GM23338 (cell line): Measurements from ENCODE around the gene SFXN1. TPM values are rescaled to one million over a fixed set of nuclear protein-coding genes. Genes with fewer than 3 reads are reported as not detected.

Experiments
- ATAC-seq: fragments of 200-7000 bp; cut with Tn5 transposase; 3 replicates; pipeline ENCODE4 v1.9.1; 2020
- DNase-seq: peaks from one replicate; pipeline ENCODE4 v3.0.0-alpha.2; 2015; ENCODE audit warnings: low spot score
- H2AFZ ChIP-seq: fragments of 200-600 bp; sonication (generic); 2 replicates; pipeline ENCODE4 v1.8.0; 2016; ENCODE audit warnings: antibody characterized with exemption, mild to moderate bottlenecking, moderate library complexity
- H3F3A ChIP-seq: fragments of 200-600 bp; sonication (generic); replicated peaks from 2 replicates; pipeline ENCODE4 v1.8.0; 2017; ENCODE audit warnings: antibody characterized with exemption, mixed run types, low read depth
- H3K27ac ChIP-seq: fragments of 200-600 bp; sonication (generic); 2 replicates; pipeline ENCODE4 v1.6.1; 2016; ENCODE audit warnings: low read depth
- H3K27me3 ChIP-seq: fragments of 200-600 bp; sonication (generic); 2 replicates; pipeline ENCODE4 v1.8.0; 2016; ENCODE audit warnings: mild to moderate bottlenecking, mixed run types, moderate library complexity; ENCODE audit not compliant: insufficient read depth
- H3K36me3 ChIP-seq: fragments of 200-600 bp; sonication (generic); 2 replicates; pipeline ENCODE4 v1.8.0; 2016; ENCODE audit warnings: mild to moderate bottlenecking; ENCODE audit not compliant: insufficient read depth
- H3K4me1 ChIP-seq: fragments of 200-600 bp; sonication (generic); 2 replicates; pipeline ENCODE4 v1.8.0; 2016; ENCODE audit warnings: mild to moderate bottlenecking, moderate library complexity; ENCODE audit not compliant: insufficient read depth
- H3K4me2 ChIP-seq: fragments of 200-600 bp; sonication (generic); 2 replicates; pipeline ENCODE4 v1.7.1; 2017; ENCODE audit warnings: mixed run types
- H3K4me3 ChIP-seq: fragments of 200-600 bp; sonication (generic); 2 replicates; pipeline ENCODE4 v1.6.1; 2016; ENCODE audit warnings: mixed run types
- H3K79me2 ChIP-seq: fragments of 200-600 bp; sonication (generic); replicated peaks from 2 replicates; pipeline ENCODE4 v1.8.0; 2017; ENCODE audit warnings: mild to moderate bottlenecking; ENCODE audit not compliant: insufficient read depth
- H3K9me2 ChIP-seq: fragments of 200-600 bp; sonication (generic); 2 replicates; pipeline ENCODE4 v1.8.0; 2017; ENCODE audit not compliant: insufficient read depth
- H4K20me1 ChIP-seq: fragments of 200-600 bp; sonication (generic); replicated peaks from 2 replicates; pipeline ENCODE4 v1.8.0; 2017; ENCODE audit warnings: mild to moderate bottlenecking; ENCODE audit not compliant: insufficient read depth
- H3K27ac Mint-ChIP-seq: 2 replicates; pipeline ENCODE4 v1.8.0; 2020; ENCODE audit warnings: inconsistent platforms, mild to moderate bottlenecking, moderate library complexity, mixed read lengths
- H3K27me3 Mint-ChIP-seq: 3 replicates; pipeline ENCODE4 v1.8.0; 2022; ENCODE audit warnings: low read depth, mild to moderate bottlenecking, moderate library complexity, mixed read lengths, inconsistent platforms; ENCODE audit not compliant: insufficient read depth, poor library complexity
- H3K36me3 Mint-ChIP-seq: 3 replicates; pipeline ENCODE4 v1.8.0; 2021; ENCODE audit warnings: low read depth, mild to moderate bottlenecking, inconsistent platforms, moderate library complexity, mixed read lengths
- H3K4me1 Mint-ChIP-seq: 3 replicates; pipeline ENCODE4 v1.8.0; 2020; ENCODE audit warnings: mild to moderate bottlenecking, inconsistent platforms, mixed read lengths
- H3K4me3 Mint-ChIP-seq: 3 replicates; pipeline ENCODE4 v1.8.0; 2021; ENCODE audit warnings: moderate library complexity, mild to moderate bottlenecking, inconsistent platforms, mixed read lengths
- H3K9me3 Mint-ChIP-seq: 3 replicates; pipeline ENCODE4 v1.8.0; 2020; ENCODE audit warnings: moderate library complexity, mild to moderate bottlenecking, inconsistent platforms, mixed read lengths
- CREB1 ChIP-seq: fragments of 250-450 bp; sonication (Bioruptor Pico); IDR thresholded peaks from 2 replicates; pipeline ENCODE4 v1.5.0; 2020; ENCODE audit warnings: low read depth, mild to moderate bottlenecking, moderate library complexity
- CTCF ChIP-seq, 2 experiments: fragments of 200-600 bp in 1 of 2; sonication (generic) in 1 of 2; conservative IDR thresholded peaks; 2 replicates each; pipeline versions ENCODE4 v1.5.1 to v1.6.1; 2016 to 2017; ENCODE audit warnings: antibody characterized with exemption in 2 of 2, low read depth in 2 of 2, mild to moderate bottlenecking in 2 of 2, moderate library complexity in 1 of 2
- ETS1 ChIP-seq: IDR thresholded peaks from 2 replicates; pipeline ENCODE4 v1.6.1; 2016; ENCODE audit warnings: antibody characterized with exemption
- EZH2 ChIP-seq: fragments of 200-600 bp; sonication (generic); IDR thresholded peaks from one replicate; pipeline ENCODE4 v1.8.0; 2017; ENCODE audit warnings: antibody characterized with exemption, mild to moderate bottlenecking, low read depth; ENCODE audit not compliant: unreplicated experiment
- EZH2phosphoT487 ChIP-seq: fragments of 200-600 bp; sonication (generic); IDR thresholded peaks from one replicate; pipeline ENCODE4 v1.8.1; 2018; ENCODE audit warnings: antibody characterized with exemption; ENCODE audit not compliant: unreplicated experiment
- JUNB ChIP-seq: IDR thresholded peaks from one replicate; pipeline ENCODE4 v1.6.1; 2016; ENCODE audit warnings: antibody characterized with exemption; ENCODE audit not compliant: unreplicated experiment
- POLR2AphosphoS5 ChIP-seq: IDR thresholded peaks from 2 replicates; pipeline ENCODE4 v1.6.1; 2016; ENCODE audit warnings: antibody characterized with exemption, low read depth
- REST ChIP-seq: IDR thresholded peaks from one replicate; pipeline ENCODE4 v1.6.1; 2018; ENCODE audit warnings: antibody characterized with exemption; ENCODE audit not compliant: unreplicated experiment
- STAT1 ChIP-seq: IDR thresholded peaks from one replicate; pipeline ENCODE4 v1.6.1; 2016; ENCODE audit warnings: antibody characterized with exemption; ENCODE audit not compliant: unreplicated experiment
- ZNF331 ChIP-seq: fragments of 250-450 bp; sonication (Bioruptor Pico); IDR thresholded peaks from 2 replicates; pipeline ENCODE4 v1.5.0; 2020; ENCODE audit warnings: low read depth, mild to moderate bottlenecking, moderate library complexity
- polyA plus RNA-seq: library from polyadenylated mRNA; unstranded; fragments of >200 nt; fragmentation: Nextera tagmentation; extraction: Ambion mirVana; gene quantifications from 2 replicates; pipeline ENCODE4 v1.2.1, GENCODE V29; 2016
- total RNA-seq: library from RNA; depleted of rRNA; stranded (reverse); fragments of >200 nt; shearing (Covaris generic); gene quantifications from 2 replicates; pipeline ENCODE4 v1.2.3, GENCODE V29; 2014

The SFXN1 gene
- total and polyA plus RNA-seq, 2 experiments from 2014 or later, result 44.0 to 97.7 TPM

- no peak overlapping the region for H3K4me3 Mint-ChIP-seq
- H3K9me2 ChIP-seq, result no peaks in the 10 kb centered on the region
- H3K4me3 ChIP-seq, result no peak overlapping the region
- H3F3A ChIP-seq, result 0 out of 2 replicates have a peak, but pooled peaks cover 4% of the 10 kb centered on the region
- no peaks in the 10 kb centered on the region for H3K36me3 ChIP-seq
- no peaks in the 10 kb centered on the region for H3K79me2 ChIP-seq
- no peak for ATAC-seq
- TF ChIP-seq JUNB (no peak), EZH2 (no peak), CREB1 (no peak), ZNF331 (CRISPR knock-in tag) (no peak), REST (no peak)
- no peak overlapping the region for H3K27ac ChIP-seq
- no peaks in the 10 kb centered on the region for H4K20me1 ChIP-seq
- H3K27me3 ChIP-seq, result no peaks in the 10 kb centered on the region
- peaks cover 5% of the 10 kb centered on the region; the same call in 2 of the 3 replicates for H3K9me3 Mint-ChIP-seq
- no peak overlapping the region; the same call in 1 of the 2 replicates for H3K27ac Mint-ChIP-seq
- no peak for DNase-seq
- H3K4me1 ChIP-seq, result peaks cover 18% of the 10 kb centered on the region
- no peak overlapping the region for H3K4me2 ChIP-seq
- H2AFZ ChIP-seq, result no peak overlapping the region
- H3K27me3 Mint-ChIP-seq, result peaks cover 13% of the 10 kb centered on the region
- peaks cover 3% of the 10 kb centered on the region; the same call in 1 of the 3 replicates for H3K36me3 Mint-ChIP-seq
- H3K4me1 Mint-ChIP-seq, result peaks cover 41% of the 10 kb centered on the region
These were observed 72.9 kb downstream of the SFXN1 start for GRCh38 chr5:175551266-175551665.

- H3K27me3 Mint-ChIP-seq, result peaks cover 3% of the 10 kb centered on the region
- peaks cover 5% of the 10 kb centered on the region; the same call in 2 of the 3 replicates for H3K9me3 Mint-ChIP-seq
- Histone ChIP-seq H3K36me3 (no peaks in the 10 kb centered on the region), H3K4me1 (peaks cover 17% of the 10 kb centered on the region), H3K27ac (no peak overlapping the region; the same call in 1 of the 2 replicates), H3K4me2 (no peak overlapping the region), H3K27me3 (no peaks in the 10 kb centered on the region), H3F3A (0 out of 2 replicates have a peak, but pooled peaks cover 4% of the 10 kb centered on the region), H3K9me2 (no peaks in the 10 kb centered on the region), H2AFZ (no peak overlapping the region), H3K79me2 (no peaks in the 10 kb centered on the region), H3K4me3 (no peak overlapping the region), H4K20me1 (no peaks in the 10 kb centered on the region)
- peaks cover 27% of the 10 kb centered on the region for H3K4me1 Mint-ChIP-seq
- DNase-seq, result no peak
- no peak overlapping the region for H3K27ac Mint-ChIP-seq
- no peak for ATAC-seq
- TF ChIP-seq ETS1 (no peak), CTCF (conservative IDR thresholded peaks at IDR 0.05; ENCODE audit: low read depth in 2 of 2) (no peak), POLR2AphosphoS5 (no peak), STAT1 (no peak), ZNF331 (CRISPR knock-in tag) (no peak), REST (no peak), EZH2phosphoT487 (no peak), JUNB (no peak)
- no peak overlapping the region for H3K4me3 Mint-ChIP-seq
- H3K36me3 Mint-ChIP-seq, result peaks cover 3% of the 10 kb centered on the region; the same call in 1 of the 3 replicates
These were observed 75.9 kb downstream of the SFXN1 start for GRCh38 chr5:175554296-175554695.
